Measurements from ENCODE around the gene STARD3NL. TPM values are rescaled to one million over a fixed set of nuclear protein-coding genes. Genes with fewer than 3 reads are reported as not detected.
A peak's percentile ranks its signal among the peaks of the same experiment; 100 is the strongest.
"Not testable (repeated sequence)": the region's sequence is repeated elsewhere in the genome, so short reads cannot be mapped to it uniquely, and the experiment has no call there.

The STARD3NL gene, protein sequence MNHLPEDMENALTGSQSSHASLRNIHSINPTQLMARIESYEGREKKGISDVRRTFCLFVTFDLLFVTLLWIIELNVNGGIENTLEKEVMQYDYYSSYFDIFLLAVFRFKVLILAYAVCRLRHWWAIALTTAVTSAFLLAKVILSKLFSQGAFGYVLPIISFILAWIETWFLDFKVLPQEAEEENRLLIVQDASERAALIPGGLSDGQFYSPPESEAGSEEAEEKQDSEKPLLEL
- 22.5 TPM for total RNA-seq
- long read RNA-seq, transcript STARD3NL-201 (9 exons, 1,728 nt), result major isoform, 46 of 61 reads
- long read RNA-seq, transcript STARD3NL-204 (8 exons, 1,341 nt), result minor isoform, 6 of 61 reads
- long read RNA-seq, partial matches to known transcripts, result 2 of 61 reads
- long read RNA-seq, other reads (novel, unspliced or antisense), result 5 of 61 reads

DNA sequence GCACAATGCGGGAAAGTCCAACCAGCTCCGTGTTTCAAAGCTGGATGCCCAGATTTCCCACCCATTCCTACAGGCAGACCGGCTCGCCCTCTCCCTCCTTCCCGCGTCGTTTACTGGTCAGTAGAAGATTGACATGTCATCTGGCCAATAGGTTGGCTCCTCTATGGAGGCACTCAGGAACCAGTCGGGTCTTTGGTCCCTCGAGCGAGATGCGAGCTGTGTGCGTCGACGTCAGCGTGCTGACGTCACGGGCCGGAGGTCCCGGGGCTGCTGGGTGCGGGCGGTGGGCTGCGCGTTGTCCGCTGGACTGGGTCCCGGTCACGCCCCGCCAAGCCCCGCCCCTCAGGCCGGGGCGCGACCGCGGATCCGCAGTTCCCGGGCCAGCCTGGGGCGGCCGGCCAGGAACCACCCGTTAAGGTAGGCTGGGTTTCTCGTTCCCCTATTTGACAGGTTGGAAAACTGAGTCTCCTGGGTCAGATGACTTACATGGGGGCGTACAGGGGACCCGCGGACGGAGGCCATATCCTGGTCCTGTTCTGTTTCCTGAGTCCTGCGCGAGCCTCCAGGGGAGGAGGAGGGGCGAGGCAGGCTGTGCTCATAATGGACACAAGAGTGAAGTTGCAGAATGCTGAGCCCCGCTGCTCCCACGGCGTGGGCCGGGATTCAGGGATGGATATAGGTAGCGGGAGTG is at the start of gene STARD3NL:
STARD3NL (plus strand) TSS at position 242 of the 691 bp plus-strand sequence. CDS start 29,260 bp downstream, outside the sequence.
- peak; percentile 96 for DNase-seq
- ATAC-seq, result peak; percentile 98
- intact Hi-C loops (cut with micrococcal nuclease), result no loop called here

DNA sequence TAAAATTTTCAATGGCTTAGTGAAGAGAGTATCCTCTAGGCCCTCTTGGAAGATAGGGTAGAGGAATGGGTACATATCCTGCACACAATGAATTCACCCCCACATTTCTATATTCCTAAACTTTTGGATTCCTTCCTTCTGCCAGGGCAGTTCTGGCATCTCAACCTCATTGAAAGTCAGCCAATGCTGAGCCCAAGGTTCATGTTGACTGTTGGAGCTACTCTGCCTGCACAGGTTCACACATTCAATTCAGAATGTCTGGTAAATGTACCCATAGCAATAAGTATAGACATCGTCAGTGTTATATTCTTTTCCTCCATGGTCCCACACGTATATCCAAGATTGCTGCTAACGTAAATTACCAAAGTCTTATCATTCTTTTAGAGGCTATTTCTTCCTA is 48.9 kb upstream of the STARD3NL start:
- no peak for ATAC-seq
- intact Hi-C loops (cut with micrococcal nuclease), result no loop called here
- no peak for DNase-seq

DNA sequence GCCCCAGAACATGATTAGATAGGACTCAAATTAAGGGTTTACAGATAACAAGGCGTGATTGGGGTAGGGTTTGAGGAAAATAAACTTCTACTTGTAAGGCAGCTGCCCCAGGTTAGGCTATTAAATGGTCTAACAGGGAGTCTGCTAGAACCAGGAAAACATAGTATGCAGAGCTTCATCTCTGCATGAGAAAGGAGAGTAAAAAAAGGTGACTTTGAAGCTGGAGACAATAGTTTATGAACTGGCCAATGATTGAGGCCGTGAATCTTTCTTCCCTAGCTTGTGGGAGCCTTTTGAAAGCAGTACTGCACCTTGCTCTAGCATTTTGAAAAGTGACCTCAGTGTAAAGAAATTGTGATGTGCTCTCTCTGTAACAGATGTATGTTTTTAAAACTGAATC is 48.5 kb upstream of the STARD3NL start:
- intact Hi-C loops (cut with micrococcal nuclease), result no loop called here
- ATAC-seq (no peak), DNase-seq (no peak)

DNA sequence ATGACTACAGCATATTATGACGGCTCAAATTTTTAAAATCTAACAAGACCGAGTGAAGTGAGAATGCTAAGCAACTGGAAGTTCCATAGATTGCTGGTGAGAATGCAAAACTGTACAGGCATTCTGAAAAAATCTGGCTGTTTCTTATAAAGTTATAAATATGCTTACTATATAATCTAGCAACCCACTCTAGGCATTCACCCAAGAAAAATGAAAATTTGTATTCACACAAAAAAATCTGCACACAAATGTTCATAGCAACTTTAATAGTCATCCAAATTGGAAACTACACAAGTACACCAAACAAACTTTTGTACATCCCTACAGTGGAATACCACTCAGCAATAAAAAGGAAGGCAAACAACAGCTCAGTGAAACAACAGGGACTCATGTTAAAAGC is 39.9 kb upstream of the STARD3NL start:
- no peak for DNase-seq
- intact Hi-C loops (cut with micrococcal nuclease), result no loop called here
- no peak for ATAC-seq

DNA sequence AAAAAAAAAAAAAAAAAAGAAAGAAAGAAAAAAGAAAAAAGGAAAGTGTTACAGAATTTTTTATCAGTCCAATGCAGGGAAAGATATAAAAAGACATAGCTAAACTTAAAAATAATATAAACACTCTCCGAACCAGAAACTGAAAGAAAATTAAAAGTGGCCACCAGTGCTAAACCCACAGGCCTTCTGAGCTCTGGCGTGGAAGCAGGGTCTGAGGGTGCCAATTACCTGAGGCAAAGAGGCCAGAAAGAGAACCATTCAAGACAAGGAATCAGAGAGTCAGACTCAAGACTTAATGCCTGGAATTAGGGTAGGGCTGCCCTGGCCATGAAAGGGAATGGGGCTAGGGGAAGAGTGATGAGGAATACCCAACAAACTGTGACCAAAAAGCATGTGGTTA is 36.9 kb upstream of the STARD3NL start:
- DNase-seq (no peak), ATAC-seq (no peak)
- intact Hi-C loops (cut with micrococcal nuclease), result no loop called here

DNA sequence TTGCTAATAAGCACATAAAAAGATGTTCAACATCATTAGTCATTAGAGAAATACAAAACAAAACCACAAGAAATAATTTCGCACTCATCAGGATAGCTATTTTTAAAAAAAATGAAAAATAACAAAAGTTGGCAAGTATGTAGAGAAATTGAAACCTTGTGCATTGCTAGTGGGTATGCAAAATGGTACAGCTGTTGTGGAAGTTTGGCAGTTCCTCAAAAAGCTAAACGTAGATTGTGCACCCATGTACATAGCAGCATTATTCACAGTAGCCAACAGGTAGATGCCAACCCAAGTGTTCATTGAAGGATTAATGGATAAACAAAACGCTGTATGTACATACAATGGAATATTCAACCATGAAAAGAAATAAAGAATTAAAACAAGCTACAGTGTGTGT is 35.3 kb upstream of the STARD3NL start:
- intact Hi-C loops (cut with micrococcal nuclease), result no loop called here
- ATAC-seq, result no peak
- DNase-seq, result no peak

DNA sequence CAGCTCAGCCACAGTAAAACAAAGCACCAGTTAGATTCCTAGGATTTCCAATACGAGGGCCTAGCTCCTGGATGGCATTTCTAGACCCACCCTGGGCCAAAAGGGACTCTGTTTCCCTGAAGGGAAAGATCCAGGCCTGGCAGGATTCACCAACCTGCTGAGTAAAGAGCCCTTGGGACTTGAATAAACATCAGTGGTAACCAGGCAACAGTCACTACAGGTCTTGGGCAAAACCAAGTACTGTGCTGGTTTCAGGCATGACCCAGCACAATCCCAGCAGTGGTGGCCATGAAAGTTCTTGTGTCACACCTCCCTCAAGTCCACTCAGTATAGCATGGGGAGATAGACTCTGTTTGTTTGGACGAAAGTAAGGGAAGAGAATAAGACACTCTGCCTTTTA is 31.0 kb upstream of the STARD3NL start:
- DNase-seq (no peak), ATAC-seq (no peak)
- intact Hi-C loops (cut with micrococcal nuclease), result no loop called here

DNA sequence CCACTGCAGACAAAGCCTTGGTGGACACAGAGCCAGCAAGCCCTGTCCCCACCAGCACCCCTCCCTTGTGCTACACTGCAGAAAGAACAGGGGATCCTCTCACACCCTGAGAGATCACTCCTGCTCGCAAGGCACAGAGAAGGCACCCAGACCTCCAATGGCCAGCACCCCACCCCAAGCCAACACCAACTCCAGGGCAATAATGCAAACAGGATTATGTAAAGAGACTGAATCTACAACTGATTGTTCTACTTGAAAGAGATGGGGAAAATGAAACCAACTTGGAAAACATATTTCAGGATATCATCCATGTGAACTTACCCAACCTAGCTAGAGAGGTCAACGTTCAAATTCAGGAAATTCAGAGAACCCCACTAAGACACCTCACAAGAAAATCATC is 26.5 kb upstream of the STARD3NL start:
- intact Hi-C loops (cut with micrococcal nuclease), result no loop called here
- DNase-seq (no peak), ATAC-seq (no peak)

DNA sequence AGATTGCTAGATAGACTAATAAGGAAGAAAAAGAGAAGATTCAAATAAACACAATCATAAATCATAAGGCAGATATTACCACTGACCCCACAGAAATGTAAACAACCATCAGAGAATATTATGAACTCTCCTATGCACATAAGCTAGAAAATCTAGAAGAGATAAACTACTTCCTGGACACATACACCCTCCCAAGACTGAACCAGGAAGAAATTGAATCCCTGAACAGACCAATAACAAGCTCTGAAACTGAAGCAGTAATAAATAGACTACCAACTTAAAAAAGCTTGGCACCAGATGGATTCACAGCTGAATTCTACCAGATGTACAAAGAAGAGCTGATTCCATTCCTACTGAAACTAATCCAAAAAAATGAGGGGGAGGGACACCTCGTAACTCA is 24.5 kb upstream of the STARD3NL start:
- intact Hi-C loops (cut with micrococcal nuclease), result no loop called here

DNA sequence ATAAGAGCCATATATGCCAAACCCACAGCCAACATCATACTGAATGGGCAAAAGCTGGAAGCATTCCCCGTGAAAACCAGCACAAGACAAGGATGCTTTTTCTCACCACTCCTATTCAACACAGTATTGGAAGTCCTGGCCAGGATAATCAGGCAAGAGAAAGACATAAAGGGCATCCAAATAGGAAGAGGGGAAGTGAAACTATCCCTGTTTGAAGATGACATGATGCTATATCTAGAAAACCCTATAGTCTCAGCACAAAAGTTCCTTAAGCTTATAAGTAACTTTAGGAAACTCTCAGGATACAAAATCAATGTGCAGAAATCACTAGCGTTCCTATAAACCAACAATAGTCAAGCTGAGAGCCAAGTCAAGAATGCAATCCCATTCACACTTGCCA is 23.8 kb upstream of the STARD3NL start:
- intact Hi-C loops (cut with micrococcal nuclease), result no loop called here
- ATAC-seq (no peak), DNase-seq (no peak)

More for the DNA sequence above, 24.5 kb upstream of the STARD3NL start:
- DNase-seq (no peak), ATAC-seq (no peak)

DNA sequence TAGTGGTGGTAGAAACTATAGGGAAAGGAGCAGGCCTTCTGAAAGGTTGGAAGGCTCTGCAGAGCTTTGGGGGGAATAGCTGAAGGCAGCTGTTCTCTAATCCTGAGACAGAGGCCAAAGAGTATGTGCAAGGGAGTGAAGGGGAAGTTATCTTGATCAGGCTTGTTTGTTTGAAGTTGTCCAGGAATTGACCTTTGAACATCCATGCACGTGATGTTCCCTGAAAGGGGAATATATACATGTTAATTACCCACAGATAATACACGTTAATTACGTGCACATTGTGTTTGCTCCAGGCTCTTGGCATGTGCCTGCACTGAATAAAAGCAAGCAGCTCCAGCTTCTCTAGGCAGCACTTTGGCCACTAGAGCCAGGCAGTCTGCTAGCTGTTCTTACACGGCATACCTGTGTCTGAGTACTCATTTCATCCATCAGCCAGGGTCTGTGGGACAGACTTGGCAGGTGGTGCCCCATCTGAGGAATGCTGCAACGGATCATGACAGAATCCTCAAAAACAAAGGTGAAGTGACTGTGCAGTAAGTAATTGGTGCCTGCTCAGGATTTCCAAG is 18.0 kb upstream of the STARD3NL start:
- intact Hi-C loops (cut with micrococcal nuclease), result no loop called here
- ATAC-seq, result no peak

DNA sequence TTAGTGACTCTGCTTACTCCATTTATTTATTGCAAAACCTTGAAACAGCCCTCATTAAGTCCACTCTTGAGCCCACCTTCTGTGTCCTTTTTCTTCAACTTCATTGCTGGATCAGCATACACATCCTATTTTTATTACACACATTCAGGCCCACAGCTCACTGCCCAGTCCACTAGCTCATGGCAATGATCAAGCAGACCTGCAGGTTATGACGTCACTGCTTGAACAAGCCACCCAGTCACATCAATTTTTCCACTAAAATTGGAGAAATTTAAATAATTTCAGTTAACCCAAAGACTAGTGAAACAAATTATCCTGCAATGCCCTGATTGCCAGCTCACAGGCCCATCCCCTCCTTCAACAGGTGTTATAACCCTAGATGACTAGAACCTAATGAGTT is 16.0 kb upstream of the STARD3NL start:
- intact Hi-C loops (cut with micrococcal nuclease), result no loop called here
- no peak for ATAC-seq
- no peak for DNase-seq

More for the DNA sequence above, 18.0 kb upstream of the STARD3NL start:
- no peak for DNase-seq

DNA sequence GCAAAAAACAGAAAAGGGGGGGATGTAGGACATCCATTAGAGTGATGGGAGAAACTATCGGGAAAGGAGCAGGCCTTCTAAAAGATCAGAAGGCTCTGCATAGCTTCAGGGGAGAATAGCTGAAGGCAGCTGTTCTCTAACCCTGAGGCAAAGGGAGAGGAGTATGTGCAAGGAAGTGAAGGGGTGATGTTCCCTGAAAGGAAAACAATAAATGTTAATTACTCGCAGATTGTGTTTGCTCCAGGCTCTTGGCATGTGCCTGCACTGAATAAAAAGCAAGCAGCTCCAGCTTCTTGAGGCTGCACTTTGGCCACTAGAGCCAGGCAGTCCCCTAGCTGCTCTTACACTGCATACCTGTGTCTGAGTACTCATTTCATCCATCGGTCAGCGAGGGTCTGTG is 14.4 kb upstream of the STARD3NL start:
- intact Hi-C loops (cut with micrococcal nuclease), result no loop called here
- ATAC-seq (no peak), DNase-seq (no peak)

DNA sequence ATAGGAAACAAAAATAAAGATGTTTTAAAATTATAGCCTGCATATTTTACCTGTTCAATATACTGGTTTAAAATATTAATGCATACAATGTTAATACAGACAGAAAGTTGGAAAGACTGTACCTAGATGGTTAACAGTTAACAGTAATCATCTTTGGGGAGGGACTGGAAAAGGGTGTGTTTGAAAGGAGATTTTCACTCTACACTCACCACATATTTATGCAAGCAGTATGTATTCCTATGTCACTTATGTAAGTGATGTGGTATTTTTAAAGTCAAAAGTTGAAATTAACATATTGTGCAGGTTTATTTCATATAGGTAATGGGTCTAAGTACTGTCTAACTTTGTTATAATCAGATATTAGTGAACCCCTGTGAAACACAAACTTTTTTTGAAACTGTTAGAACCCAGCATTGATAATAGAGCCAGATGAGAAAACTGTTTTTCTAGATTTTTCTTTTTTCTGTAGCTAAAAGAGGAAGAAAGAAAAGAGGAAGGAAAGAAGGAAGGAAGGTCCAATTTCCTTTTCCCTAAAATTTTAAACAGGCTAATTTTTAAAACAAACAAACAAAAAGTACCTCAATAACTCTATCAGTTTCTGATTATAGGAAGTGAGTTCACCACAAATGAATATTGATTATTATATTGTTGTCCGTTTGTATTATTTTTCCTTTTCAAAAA is 9.0 kb upstream of the STARD3NL start:
- DNase-seq (no peak), ATAC-seq (no peak)
- intact Hi-C loops (cut with micrococcal nuclease), result no loop called here

DNA sequence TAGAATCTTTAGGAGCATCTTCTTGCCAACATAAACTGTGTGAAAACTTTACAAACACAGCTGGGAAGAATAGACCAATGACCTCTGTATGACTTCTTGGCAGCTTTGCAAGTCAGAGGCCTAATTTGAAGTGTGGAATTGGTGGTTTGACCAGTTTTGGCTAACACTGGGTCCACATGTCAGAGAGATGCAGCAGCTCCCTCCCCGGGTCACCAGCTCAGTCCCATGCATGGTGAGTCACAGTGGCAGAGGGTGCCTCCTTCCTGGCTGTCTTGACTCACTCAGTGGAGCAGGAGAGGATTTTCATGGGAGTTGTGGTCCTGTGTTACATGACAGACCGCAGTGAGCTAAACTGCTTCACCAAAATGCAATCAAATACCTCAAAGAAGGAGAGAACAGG is 8.2 kb upstream of the STARD3NL start:
- intact Hi-C loops (cut with micrococcal nuclease), result no loop called here
- peak; percentile 24 for ATAC-seq

DNA sequence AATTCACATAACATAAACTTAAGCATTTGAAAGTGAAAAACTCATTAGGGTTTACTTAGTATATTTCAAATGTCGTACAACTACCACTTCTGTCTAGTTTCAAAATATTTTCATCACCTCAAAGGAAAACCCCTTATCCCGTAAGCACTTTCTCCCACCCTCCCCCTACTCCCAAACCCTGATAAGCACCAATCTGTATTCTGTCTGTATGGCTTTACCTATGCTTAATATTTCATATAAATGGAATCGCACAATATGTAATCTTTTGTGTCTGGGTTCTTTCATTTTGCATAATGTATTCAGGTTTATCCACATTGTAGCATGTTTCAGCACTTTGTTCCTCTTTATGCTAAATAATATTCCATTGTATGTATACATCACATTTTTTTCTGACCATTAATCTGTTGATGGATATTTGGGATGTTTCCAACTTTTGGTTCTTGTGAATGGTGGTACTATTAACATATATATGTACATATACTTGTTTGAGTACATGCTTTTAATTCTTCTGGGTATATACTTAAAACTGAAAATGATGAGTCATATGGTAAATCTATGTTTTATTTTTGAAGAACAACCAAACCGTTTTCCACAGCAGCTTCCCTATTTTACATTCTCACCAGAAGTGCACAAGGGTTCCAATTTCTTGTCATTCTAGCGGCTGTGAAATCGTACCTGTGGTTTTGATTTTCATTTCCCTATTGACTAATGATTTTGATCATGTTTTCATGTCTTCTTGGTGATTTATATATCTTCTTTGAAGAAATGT is 6.2 kb upstream of the STARD3NL start:
- intact Hi-C loops (cut with micrococcal nuclease), result no loop called here
- no peak for DNase-seq

More for the DNA sequence above, 8.2 kb upstream of the STARD3NL start:
- DNase-seq, result no peak

DNA sequence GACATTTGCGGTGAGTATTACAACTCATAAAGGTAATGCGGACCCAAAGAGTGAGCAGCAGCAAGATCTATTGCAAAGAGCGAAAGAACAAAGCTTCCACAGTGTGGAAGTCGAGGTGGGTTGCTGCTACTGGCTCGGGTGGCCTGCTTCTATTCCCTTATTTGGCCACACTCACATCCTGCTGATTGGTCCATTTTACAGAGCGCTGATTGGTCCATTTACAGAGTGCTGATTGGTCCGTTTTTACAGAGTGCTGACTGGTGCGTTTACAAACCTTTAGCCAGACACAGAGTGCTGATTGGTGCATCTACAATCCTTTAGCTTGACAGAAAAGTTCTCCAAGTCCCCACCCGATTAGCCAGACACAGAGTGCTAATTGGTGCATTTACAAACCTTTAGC is 2.5 kb upstream of the STARD3NL start:
- DNase-seq; intact Hi-C loops (cut with micrococcal nuclease); ATAC-seq: not testable (repeated sequence)

More for the DNA sequence above, 6.2 kb upstream of the STARD3NL start:
- ATAC-seq, result no peak

DNA sequence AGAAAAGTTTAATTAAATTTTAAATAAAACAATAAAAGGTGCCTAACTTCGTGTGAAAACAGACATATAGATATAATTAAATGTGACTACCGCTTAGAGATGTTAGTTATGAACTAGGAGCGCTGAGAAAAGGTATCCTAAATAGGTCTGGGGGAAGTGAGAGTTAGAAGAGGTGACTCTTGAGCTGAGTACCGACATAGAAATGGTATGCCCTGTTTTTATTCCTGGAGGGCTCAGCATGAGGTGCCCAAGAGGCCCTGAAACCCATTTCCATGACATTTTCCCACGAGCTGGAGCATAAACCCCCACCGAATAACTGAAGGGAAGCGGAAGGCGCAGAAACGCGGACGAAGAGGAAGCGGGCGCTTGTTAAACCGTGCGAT is 433 bp upstream of the STARD3NL start:
- intact Hi-C loops (cut with micrococcal nuclease), result no loop called here
- no peak for ATAC-seq
- no peak for DNase-seq

DNA sequence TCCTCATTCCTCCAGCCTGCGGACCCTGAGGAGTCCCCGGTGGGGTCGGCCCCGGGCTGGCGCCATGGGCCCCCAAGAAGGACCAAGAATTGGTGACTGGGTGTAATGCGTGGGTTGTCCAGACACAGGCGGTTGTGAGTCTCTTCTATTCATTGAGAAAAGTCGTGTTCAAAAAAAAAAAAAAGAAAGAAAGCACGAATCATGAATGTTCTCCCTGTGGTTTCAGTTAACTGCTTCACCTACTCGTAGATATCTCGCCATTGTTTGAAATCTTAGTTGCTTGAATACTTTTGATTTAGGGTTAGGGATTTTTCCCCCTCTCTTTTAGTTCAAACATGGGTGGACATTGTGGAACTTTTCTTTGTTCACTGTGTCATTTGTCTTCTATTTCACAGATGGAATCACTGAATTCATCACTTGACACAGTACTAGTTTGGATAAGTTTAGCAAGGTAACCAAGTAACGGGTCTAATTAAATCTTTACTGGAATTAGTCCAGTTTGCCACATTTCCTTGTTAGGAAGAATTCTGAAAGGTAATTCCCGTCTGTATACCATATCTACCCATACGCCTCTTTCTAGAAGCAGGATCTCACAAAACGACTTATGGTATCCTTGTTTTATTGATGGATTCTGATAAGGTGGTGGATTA is 775 bp downstream of the STARD3NL start:
- intact Hi-C loops (cut with micrococcal nuclease), result no loop called here
- ATAC-seq, result peak; percentile 34

More for the DNA sequence above, 775 bp downstream of the STARD3NL start:
- no peak for DNase-seq

Data from left ventricle myocardium superior (tissue), 1 donor.